HS-5 (cell line): ENCODE measurements around the gene SPCS2.
"Not testable (repeated sequence)": the region's sequence is repeated elsewhere in the genome, so short reads cannot be mapped to it uniquely, and the experiment has no call there.

Source experiments
- DNase-seq: peaks from one replicate; pipeline ENCODE4 v3.0.0-alpha.2; 2012; ENCODE audit warnings: low read depth

The SPCS2 gene

GRCh38 chr11:75002516-75002915, 53.5 kb downstream of the SPCS2 start:
- DNase-seq = no peak

DNA sequence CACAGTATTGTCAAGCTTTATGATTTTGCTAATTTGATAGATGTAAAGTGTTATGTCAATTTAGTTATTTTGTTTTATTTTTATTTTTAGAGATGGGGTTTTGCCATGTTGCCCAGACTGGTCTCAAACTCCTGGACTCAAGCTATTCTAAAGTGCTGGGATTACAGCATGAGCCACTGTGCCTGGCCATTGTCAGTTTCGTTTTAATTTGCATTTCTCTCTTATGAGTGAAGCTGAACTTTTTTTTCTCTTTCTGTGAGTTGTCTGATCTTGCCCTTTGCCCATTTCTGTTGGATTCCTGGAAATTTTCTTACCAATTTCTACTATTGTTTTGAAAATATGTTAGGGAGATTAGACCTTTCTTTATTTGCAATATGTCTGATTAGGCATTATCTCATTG, 55.1 kb downstream of the SPCS2 start:
- DNase-seq = no peak

DNA sequence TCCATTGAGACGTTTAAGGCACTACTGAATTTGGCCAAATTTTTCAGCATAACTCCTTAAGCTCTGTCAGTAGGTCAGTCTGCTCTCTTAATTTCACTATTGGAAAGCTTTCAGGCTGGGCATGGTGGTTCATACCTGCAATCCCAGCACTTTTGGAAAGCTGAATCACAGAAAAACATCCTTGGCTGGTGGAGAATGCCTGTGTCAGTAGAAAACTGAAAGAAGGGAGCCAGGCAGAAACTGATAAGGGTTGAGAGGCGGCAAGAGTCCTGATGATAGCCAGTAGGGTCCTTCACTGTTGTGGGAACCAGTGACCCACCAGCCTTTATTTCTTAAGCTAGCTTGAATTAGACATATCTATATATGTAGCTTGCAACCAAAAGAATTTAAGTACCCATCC, 62.3 kb downstream of the SPCS2 start:
- DNase-seq = no peak

DNA sequence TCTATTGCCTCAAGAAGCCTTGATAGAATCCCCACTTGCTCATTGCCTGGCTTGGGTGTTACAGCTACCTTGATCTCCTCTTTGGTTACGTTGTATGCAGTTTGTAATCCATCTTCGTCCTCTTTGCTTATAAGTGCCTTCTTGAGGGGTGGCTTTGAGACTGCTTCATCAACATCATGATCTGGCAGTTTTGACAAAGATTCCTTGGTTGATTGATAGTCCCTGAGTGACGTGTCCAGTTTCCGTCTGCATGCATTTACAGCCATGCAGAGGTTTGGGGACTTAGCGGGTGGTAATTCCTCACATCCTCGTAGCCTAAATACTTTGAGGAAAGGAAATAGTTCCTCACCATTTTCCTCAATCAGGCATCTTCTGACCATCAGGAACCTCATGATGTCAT, 62.8 kb downstream of the SPCS2 start:
- DNase-seq = no peak

GRCh38 chr11:75013051-75013450, 64.0 kb downstream of the SPCS2 start:
- DNase-seq = no peak

GRCh38 chr11:75014129-75014528, 65.1 kb downstream of the SPCS2 start:
- peak; percentile 35 for DNase-seq

- not testable (repeated sequence) for DNase-seq
These were observed 70.1 kb downstream of the SPCS2 start for GRCh38 chr11:75019200-75019599.

GRCh38 chr11:75020328-75020727, 71.3 kb downstream of the SPCS2 start:
- DNase-seq = not testable (repeated sequence)

- no peak for DNase-seq
These were observed 73.2 kb downstream of the SPCS2 start for GRCh38 chr11:75022296-75022695.

GRCh38 chr11:75022759-75023396, 73.8 kb downstream of the SPCS2 start:
- peak; percentile 44 for DNase-seq

DNA sequence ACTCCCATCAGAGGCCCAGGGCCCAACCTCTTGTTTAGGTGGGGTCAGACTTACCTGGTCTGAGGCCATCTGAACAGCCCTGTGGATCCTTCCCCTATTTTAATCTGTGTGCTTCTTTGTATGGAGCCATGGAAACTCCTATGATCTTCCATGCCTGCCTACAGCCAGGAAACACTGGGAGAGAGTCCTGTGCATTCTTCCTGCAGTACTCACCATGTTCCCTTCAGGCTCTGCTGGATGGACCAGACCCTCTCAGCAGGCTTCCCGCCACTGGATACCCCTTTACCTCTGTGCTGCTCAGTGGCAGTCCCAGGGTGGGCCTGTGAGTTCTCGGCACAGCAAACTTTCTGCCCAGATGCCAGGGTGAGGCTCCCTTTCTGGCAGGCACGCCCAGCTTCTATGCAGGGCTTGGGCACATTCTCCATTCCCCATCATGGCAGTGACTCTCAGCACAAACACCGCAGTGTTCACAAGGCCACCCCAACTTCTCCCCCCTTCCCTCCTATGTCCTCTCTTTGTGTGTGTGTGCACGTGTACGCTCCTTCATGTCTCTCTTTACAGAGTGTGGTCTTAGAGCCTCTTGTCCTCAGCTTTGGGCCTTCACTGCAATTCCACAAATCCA, 74.5 kb downstream of the SPCS2 start:
- DNase-seq = no peak

DNA sequence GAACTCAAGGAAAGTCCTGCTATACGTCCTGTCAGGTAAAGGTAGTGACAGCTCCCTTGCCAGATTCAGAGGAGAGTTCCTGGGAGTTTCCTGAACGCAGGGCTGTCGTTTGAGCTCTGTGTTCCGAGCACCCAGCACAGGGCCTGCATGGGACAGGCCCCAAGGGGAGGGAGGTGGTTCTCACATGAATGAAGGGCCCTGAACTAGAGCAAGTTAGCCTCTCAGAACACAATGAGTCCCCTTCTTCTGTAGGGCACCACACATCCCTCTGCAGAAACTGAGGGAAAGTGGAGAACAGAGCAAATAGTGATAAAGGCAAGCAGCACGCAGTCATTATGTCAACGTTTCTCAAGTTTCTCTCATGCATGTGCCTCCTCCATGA, 75.0 kb downstream of the SPCS2 start:
- DNase-seq = no peak

DNA sequence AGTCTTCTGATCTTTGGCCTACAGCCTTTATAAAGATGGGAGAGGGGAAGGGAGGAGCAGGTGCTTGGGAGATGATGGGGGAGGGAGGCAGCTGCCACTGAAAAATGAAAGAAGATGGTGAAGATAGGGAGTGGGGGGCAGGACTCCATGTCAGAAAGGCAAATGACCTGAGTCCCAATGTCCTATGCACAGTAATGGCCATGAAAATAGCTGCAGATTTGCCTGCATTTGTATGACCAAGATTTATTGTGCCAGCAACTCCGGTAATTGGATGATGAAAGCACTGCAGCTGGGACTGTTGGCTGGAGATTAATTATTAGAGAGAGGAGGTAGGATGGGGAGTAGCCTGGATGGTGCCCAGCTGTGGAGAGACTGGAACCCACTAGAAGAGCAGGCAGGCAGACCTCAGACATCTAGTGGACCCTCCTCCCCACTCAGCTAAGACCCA, 75.7 kb downstream of the SPCS2 start:
- no peak for DNase-seq

- DNase-seq = no peak
These were observed 76.5 kb downstream of the SPCS2 start for GRCh38 chr11:75025561-75025960.

DNA sequence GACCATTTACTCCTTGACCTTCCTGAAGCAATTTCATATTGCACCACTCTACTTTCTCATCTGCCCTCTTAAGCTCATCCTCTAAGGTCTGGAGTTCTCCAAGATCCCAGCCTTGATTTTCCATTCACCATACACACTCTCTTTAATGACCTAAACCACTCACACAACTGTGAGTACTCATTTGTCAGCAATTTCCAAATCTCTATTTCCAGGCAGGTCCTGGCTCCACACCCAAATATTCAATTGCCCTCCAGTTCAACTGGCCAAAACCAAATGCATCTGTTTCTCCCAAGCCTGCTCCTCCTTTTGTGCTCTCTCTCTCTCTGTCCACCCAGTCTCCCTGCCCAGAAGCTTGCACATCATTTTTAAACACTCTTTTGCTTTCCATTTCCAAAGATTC, 79.3 kb downstream of the SPCS2 start:
- DNase-seq = no peak
